ENCODE results near the gene RAB28. TPM values are rescaled to one million over a fixed set of nuclear protein-coding genes. Genes with fewer than 3 reads are reported as not detected.
"Not testable (repeated sequence)": the region's sequence is repeated elsewhere in the genome, so short reads cannot be mapped to it uniquely, and the experiment has no call there.

Gene RAB28
- total RNA-seq, 1 experiment from 2014 or later: 12.1 TPM

DNA sequence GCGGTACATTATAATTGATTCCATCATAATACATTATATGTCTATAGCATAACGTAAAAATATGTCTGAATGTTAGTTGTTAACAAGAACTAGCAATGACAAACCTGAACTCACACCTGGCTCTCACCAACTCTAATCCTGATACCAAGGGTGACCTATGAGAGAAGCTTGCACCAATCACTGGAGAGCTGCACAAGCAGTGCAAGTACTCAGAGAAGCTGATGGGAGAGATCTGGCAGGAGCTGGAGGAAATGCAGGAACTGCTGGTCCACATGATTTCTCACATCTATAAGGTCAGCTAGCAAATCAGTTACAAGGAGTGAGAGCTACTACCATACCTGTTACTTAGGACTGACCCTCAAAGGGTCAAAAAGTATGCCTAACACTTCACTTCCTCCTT, 74.8 kb downstream of the RAB28 start (continued):
- TF ChIP-seq, protein P1, sequence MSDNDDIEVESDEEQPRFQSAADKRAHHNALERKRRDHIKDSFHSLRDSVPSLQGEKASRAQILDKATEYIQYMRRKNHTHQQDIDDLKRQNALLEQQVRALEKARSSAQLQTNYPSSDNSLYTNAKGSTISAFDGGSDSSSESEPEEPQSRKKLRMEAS (IDR thresholded peaks at IDR 0.05): no peak
- no peak for TF ChIP-seq POLR2A (IDR thresholded peaks at IDR 0.05; ENCODE audit: borderline replicate concordance, extremely low read depth, insufficient read depth, insufficient read length)
- TF ChIP-seq EZH2phosphoT487 (IDR thresholded peaks at IDR 0.05; ENCODE audit: borderline replicate concordance): no peak
- no peak for TF ChIP-seq JUND (IDR thresholded peaks at IDR 0.05)
- TF ChIP-seq FOSL1 (IDR thresholded peaks at IDR 0.05; ENCODE audit: low read depth): no peak
- no peak for TF ChIP-seq ELF1 (IDR thresholded peaks at IDR 0.05; ENCODE audit: borderline replicate concordance, low read depth)

- H3K4me1 ChIP-seq (ENCODE audit: control insufficient read depth in 1 of 2, insufficient read depth in 2 of 2, low read length in 2 of 2); H3K79me2 ChIP-seq (ENCODE audit: insufficient read depth, low read length); H3K9ac ChIP-seq (ENCODE audit: low read length); DNase-seq (ENCODE audit: low read depth, low spot score); RAD21 ChIA-PET (ENCODE audit: low non-redundant PET in 1 of 2, low total read pairs in 2 of 2, uncharacterized antibody in 2 of 2, unreplicated experiment in 2 of 2); H3K27me3 ChIP-seq (ENCODE audit: insufficient read depth, low read length); H3K9me2 ChIP-seq (ENCODE audit: insufficient read depth); CTCF ChIA-PET; ATAC-seq; BruUV-seq (replicated peaks); H3K9me3 ChIP-seq (ENCODE audit: control insufficient read depth in 1 of 2, insufficient read depth in 1 of 2, low read depth in 1 of 2, low read length in 2 of 2); H3K4me2 ChIP-seq (ENCODE audit: low read length); H2AFZ ChIP-seq (ENCODE audit: low read depth, low read length, poor library complexity, severe bottlenecking); POLR2A ChIA-PET; H3K36me3 ChIP-seq (ENCODE audit: control insufficient read depth in 1 of 2, insufficient read depth in 2 of 2, low read length in 2 of 2); H3K27ac ChIP-seq (ENCODE audit: low read depth, low read length); H4K20me1 ChIP-seq (ENCODE audit: insufficient read depth); H3K4me3 ChIP-seq (replicated peaks in 1 of 2; ENCODE audit: low read depth in 1 of 2, low read length in 2 of 2): not testable (repeated sequence)
- intact Hi-C loops (cut with micrococcal nuclease): loop anchor here (10.0 kb wide), 1 partner anchor 139 kb away; the partner anchor contains the start of gene NKX3-2
Observed at GRCh38 chr4:13406156-13406555, 78.0 kb downstream of the RAB28 start.

DNA sequence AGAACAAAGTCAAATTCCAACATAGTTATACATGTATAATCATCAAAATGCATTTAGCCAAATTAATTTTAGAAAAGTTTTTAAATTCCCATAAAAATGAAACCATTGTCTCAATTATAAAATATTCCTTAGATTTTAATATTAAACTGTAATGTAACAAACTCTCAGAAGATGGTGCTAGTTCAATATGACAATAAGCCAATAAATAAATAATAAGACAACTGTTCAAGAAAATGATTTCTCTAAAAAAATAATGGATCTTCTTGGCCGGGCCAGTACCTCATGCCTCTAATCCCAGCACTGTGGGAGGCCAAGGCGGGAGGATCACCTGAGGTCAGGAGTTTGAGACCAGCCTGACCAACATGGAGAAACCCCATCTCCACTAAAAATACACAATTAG, 80.3 kb downstream of the RAB28 start:
- BruUV-seq (replicated peaks): no TSS peak
- CTCF ChIA-PET: no interaction called here

More for the DNA sequence above, 80.3 kb downstream of the RAB28 start:
- Histone ChIP-seq H3K27me3 (ENCODE audit: insufficient read depth, low read length) (no peaks in the 10 kb centered on the region), H3K9me3 (ENCODE audit: control insufficient read depth in 1 of 2, insufficient read depth in 1 of 2, low read depth in 1 of 2, low read length in 2 of 2) (no peaks in the 10 kb centered on the region), H4K20me1 (ENCODE audit: insufficient read depth) (no peaks in the 10 kb centered on the region), H3K9me2 (ENCODE audit: insufficient read depth) (no peaks in the 10 kb centered on the region), H3K4me1 (ENCODE audit: control insufficient read depth in 1 of 2, insufficient read depth in 2 of 2, low read length in 2 of 2) (no peaks in the 10 kb centered on the region), H3K79me2 (ENCODE audit: insufficient read depth, low read length) (no peaks in the 10 kb centered on the region), H3K27ac (ENCODE audit: low read depth, low read length) (no peak overlapping the region), H3K9ac (ENCODE audit: low read length) (no peak overlapping the region), H3K4me2 (ENCODE audit: low read length) (no peak overlapping the region), H2AFZ (ENCODE audit: low read depth, low read length, poor library complexity, severe bottlenecking) (no peak overlapping the region), H3K4me3 (replicated peaks in 1 of 2; ENCODE audit: low read depth in 1 of 2, low read length in 2 of 2) (no peak overlapping the region), H3K36me3 (ENCODE audit: control insufficient read depth in 1 of 2, insufficient read depth in 2 of 2, low read length in 2 of 2) (no peaks in the 10 kb centered on the region)
- intact Hi-C loops (cut with micrococcal nuclease): loop anchor here (10.0 kb wide), 1 partner anchor 141 kb away; the partner anchor contains the start of gene NKX3-2
- TF ChIP-seq, protein P1 (IDR thresholded peaks at IDR 0.05): no peak
- no peak for TF ChIP-seq ZFX (IDR thresholded peaks at IDR 0.05)
- TF ChIP-seq YY1 (IDR thresholded peaks at IDR 0.05; ENCODE audit: extremely low read depth, insufficient replicate concordance, low read depth, low read length): no peak
- TF ChIP-seq POLR2A (IDR thresholded peaks at IDR 0.05; ENCODE audit: borderline replicate concordance, extremely low read depth, insufficient read depth, insufficient read length): no peak
- TF ChIP-seq JUND (IDR thresholded peaks at IDR 0.05): no peak
- no peak for TF ChIP-seq EGR1 (IDR thresholded peaks at IDR 0.05; ENCODE audit: low read depth)
- TF ChIP-seq ATF3 (IDR thresholded peaks at IDR 0.05): no peak
- no peak for TF ChIP-seq ELF1 (IDR thresholded peaks at IDR 0.05; ENCODE audit: borderline replicate concordance, low read depth)
- TF ChIP-seq, protein P2, sequence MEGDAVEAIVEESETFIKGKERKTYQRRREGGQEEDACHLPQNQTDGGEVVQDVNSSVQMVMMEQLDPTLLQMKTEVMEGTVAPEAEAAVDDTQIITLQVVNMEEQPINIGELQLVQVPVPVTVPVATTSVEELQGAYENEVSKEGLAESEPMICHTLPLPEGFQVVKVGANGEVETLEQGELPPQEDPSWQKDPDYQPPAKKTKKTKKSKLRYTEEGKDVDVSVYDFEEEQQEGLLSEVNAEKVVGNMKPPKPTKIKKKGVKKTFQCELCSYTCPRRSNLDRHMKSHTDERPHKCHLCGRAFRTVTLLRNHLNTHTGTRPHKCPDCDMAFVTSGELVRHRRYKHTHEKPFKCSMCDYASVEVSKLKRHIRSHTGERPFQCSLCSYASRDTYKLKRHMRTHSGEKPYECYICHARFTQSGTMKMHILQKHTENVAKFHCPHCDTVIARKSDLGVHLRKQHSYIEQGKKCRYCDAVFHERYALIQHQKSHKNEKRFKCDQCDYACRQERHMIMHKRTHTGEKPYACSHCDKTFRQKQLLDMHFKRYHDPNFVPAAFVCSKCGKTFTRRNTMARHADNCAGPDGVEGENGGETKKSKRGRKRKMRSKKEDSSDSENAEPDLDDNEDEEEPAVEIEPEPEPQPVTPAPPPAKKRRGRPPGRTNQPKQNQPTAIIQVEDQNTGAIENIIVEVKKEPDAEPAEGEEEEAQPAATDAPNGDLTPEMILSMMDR (IDR thresholded peaks at IDR 0.05 in 2 of 3, conservative IDR thresholded peaks at IDR 0.05 in 1 of 3; ENCODE audit: borderline replicate concordance in 1 of 3, insufficient read depth in 1 of 3, low read depth in 2 of 3, low read length in 2 of 3): no peak
- no peak for TF ChIP-seq RAD21 (IDR thresholded peaks at IDR 0.05; ENCODE audit: low read depth)
- TF ChIP-seq POLR2AphosphoS5 (IDR thresholded peaks at IDR 0.05; ENCODE audit: low read depth, low read length): no peak
- TF ChIP-seq EZH2 (IDR thresholded peaks at IDR 0.05): no peak
- ChIA-PET POLR2A (no interaction called here), RAD21 (ENCODE audit: low non-redundant PET in 1 of 2, low total read pairs in 2 of 2, uncharacterized antibody in 2 of 2, unreplicated experiment in 2 of 2) (no interaction called here)
- ATAC-seq (no peak), DNase-seq (ENCODE audit: low read depth, low spot score) (no peak)

Data from HCT116 (cell line).